B cell (primary cell): ENCODE measurements around the gene DPYD. TPM values are rescaled to one million over a fixed set of nuclear protein-coding genes. Genes with fewer than 3 reads are reported as not detected.

Experiments
- ATAC-seq: fragments of 200-7000 bp; cut with Tn5 transposase; one replicate; pipeline ENCODE4 v1.10.0; 2021; ENCODE audit warnings: low read depth, mild to moderate bottlenecking, moderate number of reproducible peaks, moderate library complexity
- CTCF ChIA-PET: fragments of 350-600 bp; sonication (Branson Sonifier 250); formaldehyde crosslinking; loops from one replicate; lab custom pipeline; 2021; ENCODE audit warnings: antibody characterized with exemption, inconsistent platforms; lab: Charles Lee
- POLR2A ChIA-PET: fragments of 350-600 bp; sonication (Branson Sonifier 250); formaldehyde crosslinking; loops from one replicate; lab custom pipeline; 2021; ENCODE audit warnings: antibody characterized with exemption; lab: Charles Lee
- DNase-seq: peaks from one replicate; pipeline ENCODE4 v3.0.0; 2013
- H2AFZ ChIP-seq: 2 replicates; pipeline ENCODE4 v1.6.1; 2012; ENCODE audit warnings: mild to moderate bottlenecking, low read depth, low read length; ENCODE audit not compliant: insufficient read depth, poor library complexity, severe bottlenecking
- H3K27ac ChIP-seq, 2 donors: 1 replicate in 1 of 2; 2 replicates in 1 of 2; pipeline ENCODE4 v1.5.1; 2012 to 2013; ENCODE audit warnings: low read length in 2 of 2, mild to moderate bottlenecking in 2 of 2, moderate library complexity in 1 of 2
- H3K27me3 ChIP-seq, 4 experiments: fragments of 200-600 bp in 1 of 4; sonication (generic) in 1 of 4; replicated peaks in 1 of 4; 1 replicate in 2 of 4; 2 replicates in 2 of 4; pipeline versions ENCODE4 v1.6.1 to v1.7.0; 2013 to 2016; ENCODE audit warnings: low read length in 3 of 4, mild to moderate bottlenecking in 2 of 4, mixed read lengths in 1 of 4, moderate library complexity in 1 of 4; ENCODE audit not compliant: insufficient read depth in 4 of 4, control insufficient read depth in 3 of 4; ENCODE audit errors: control extremely low read depth in 1 of 4
- H3K36me3 ChIP-seq, 2 experiments: replicated peaks in 1 of 2; 1 replicate in 1 of 2; 2 replicates in 1 of 2; pipeline versions ENCODE4 v1.6.1 to v1.7.1; 2013; ENCODE audit warnings: low read length in 1 of 2; ENCODE audit not compliant: insufficient read depth in 2 of 2, control insufficient read depth in 1 of 2; ENCODE audit errors: control extremely low read depth in 1 of 2, extremely low read depth in 1 of 2
- H3K4me1 ChIP-seq, 2 donors: fragments of 200-600 bp in 1 of 2; sonication (generic) in 1 of 2; 1 replicate in 1 of 2; 2 replicates in 1 of 2; pipeline versions ENCODE4 v1.5.1 to v1.6.1; 2013 to 2017; ENCODE audit warnings: low read length in 2 of 2; ENCODE audit not compliant: control insufficient read depth in 2 of 2, insufficient read depth in 2 of 2
- H3K4me2 ChIP-seq: replicated peaks from 2 replicates; pipeline ENCODE3; 2012; ENCODE audit warnings: mild to moderate bottlenecking, low read depth, low read length; ENCODE audit not compliant: poor library complexity, severe bottlenecking
- H3K4me3 ChIP-seq, 5 experiments: fragments of 200-600 bp in 1 of 5; sonication (generic) in 1 of 5; 1 replicate in 3 of 5; 2 replicates in 2 of 5; pipeline versions ENCODE4 v1.5.1 to v1.7.0; 2011 to 2016; ENCODE audit warnings: low read length in 4 of 5, mild to moderate bottlenecking in 4 of 5, low read depth in 2 of 5, control low read depth in 1 of 5, moderate library complexity in 1 of 5; ENCODE audit not compliant: insufficient read depth in 1 of 5; ENCODE audit errors: control extremely low read depth in 1 of 5, extremely low read depth in 1 of 5
- H3K79me2 ChIP-seq: fragments of 200-600 bp; sonication (generic); one replicate; pipeline ENCODE4 v1.6.0; 2016; ENCODE audit warnings: low read length; ENCODE audit not compliant: control insufficient read depth, insufficient read depth
- H3K9ac ChIP-seq: fragments of 200-600 bp; sonication (generic); 2 replicates; pipeline ENCODE4 v1.6.1; 2017; ENCODE audit warnings: mild to moderate bottlenecking, low read length, moderate library complexity
- H3K9me3 ChIP-seq, 3 donors: one replicate each; pipeline versions ENCODE4 v1.6.1 to v1.7.1; 2013; ENCODE audit warnings: low read length in 2 of 3; ENCODE audit not compliant: control insufficient read depth in 2 of 3, insufficient read depth in 1 of 3; ENCODE audit errors: control extremely low read depth in 1 of 3
- H4K20me1 ChIP-seq: 2 replicates; pipeline ENCODE4 v1.6.0; 2012; ENCODE audit warnings: mild to moderate bottlenecking, low read length; ENCODE audit not compliant: insufficient read depth, control insufficient read depth, poor library complexity, severe bottlenecking
- H3K27ac Mint-ChIP-seq: one replicate; pipeline ENCODE4 v1.8.0; 2021; ENCODE audit warnings: mixed read lengths
- H3K27me3 Mint-ChIP-seq: one replicate; pipeline ENCODE4 v1.8.0; 2021; ENCODE audit warnings: mixed read lengths
- H3K4me1 Mint-ChIP-seq: one replicate; pipeline ENCODE4 v1.8.0; 2021; ENCODE audit warnings: mixed read lengths
- H3K4me3 Mint-ChIP-seq: one replicate; pipeline ENCODE4 v1.8.0; 2021; ENCODE audit warnings: mixed read lengths
- H3K9me3 Mint-ChIP-seq: one replicate; pipeline ENCODE4 v1.8.0; 2022; ENCODE audit warnings: mixed read lengths; ENCODE audit not compliant: insufficient read depth
- EZH2 ChIP-seq: IDR thresholded peaks from 2 replicates; pipeline ENCODE4 v1.6.1; 2012; ENCODE audit warnings: borderline replicate concordance, low read depth, mild to moderate bottlenecking, moderate library complexity, low read length; ENCODE audit not compliant: insufficient read depth, poor library complexity, severe bottlenecking
- WGBS: methylation state at CpG from one replicate; pipeline ENCODE4 v1.1.5; 2013; ENCODE audit warnings: missing lambda C conversion rate; ENCODE audit not compliant: insufficient coverage; 5-methylcytosine and 5-hydroxymethylcytosine counted together
- intact Hi-C: fragments of 100-400 bp; cut with micrococcal nuclease; formaldehyde crosslinking; loops from one replicate; pipeline ENCODE4 v1.10.0; 2022
- polyA plus RNA-seq: library from polyadenylated mRNA; depleted of rRNA; stranded (reverse); fragments of >200 nt; gene quantifications from 2 replicates; pipeline ENCODE4 v1.2.3, GENCODE V29; 2012
- total RNA-seq, 2 donors: library from RNA; stranded (reverse); fragments of 120-200 nt in 1 of 2; gene quantifications; 1 replicate in 1 of 2; 2 replicates in 1 of 2; pipeline versions ENCODE4 v1.2.3 to v1.2.4, GENCODE V29; 2013 to 2022
- TF ChIP-seq, protein P1 (sequence below): fragments of 200-600 bp; IDR thresholded peaks from one replicate; pipeline ENCODE4 v1.8.0; 2022; ENCODE audit warnings: antibody characterized with exemption, mild to moderate bottlenecking

The DPYD gene
- total and polyA plus RNA-seq, 2 donors (not counting 1 experiment from before 2014, with no cell fraction given) = 4.2 to 19.0 TPM

DNA sequence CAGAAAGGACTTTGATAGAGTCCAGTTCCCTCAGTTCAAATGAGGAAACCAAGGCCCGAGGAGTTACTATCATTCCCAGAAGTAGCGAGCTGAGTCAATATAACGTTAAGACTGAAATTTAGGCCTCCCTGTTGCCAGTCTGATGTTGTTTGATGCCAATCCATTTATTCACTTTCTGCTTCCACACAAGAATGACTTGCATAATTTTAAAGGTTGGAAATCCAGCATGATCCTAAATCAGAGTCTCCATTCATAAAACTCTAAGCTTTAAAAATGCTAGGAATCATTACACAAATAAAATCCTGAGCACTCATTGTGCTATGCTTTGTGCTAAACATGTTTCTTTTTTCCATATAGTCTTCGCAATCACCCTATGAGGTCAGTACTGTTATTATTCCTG, 784.9 kb downstream of the DPYD start:
- H3K79me2 ChIP-seq = no peaks in the 10 kb centered on the region
- H3K4me3 ChIP-seq = no peak overlapping the region
- ChIA-PET CTCF (interaction anchor here (1.3 kb wide), 1 partner anchor 918 kb away, joined by 3 read pairs; no protein-coding TSS in a partner anchor), POLR2A (no interaction called here)
- no peak overlapping the region for H3K9ac ChIP-seq
- TF ChIP-seq EZH2 = no peak
- TF ChIP-seq, protein P1, sequence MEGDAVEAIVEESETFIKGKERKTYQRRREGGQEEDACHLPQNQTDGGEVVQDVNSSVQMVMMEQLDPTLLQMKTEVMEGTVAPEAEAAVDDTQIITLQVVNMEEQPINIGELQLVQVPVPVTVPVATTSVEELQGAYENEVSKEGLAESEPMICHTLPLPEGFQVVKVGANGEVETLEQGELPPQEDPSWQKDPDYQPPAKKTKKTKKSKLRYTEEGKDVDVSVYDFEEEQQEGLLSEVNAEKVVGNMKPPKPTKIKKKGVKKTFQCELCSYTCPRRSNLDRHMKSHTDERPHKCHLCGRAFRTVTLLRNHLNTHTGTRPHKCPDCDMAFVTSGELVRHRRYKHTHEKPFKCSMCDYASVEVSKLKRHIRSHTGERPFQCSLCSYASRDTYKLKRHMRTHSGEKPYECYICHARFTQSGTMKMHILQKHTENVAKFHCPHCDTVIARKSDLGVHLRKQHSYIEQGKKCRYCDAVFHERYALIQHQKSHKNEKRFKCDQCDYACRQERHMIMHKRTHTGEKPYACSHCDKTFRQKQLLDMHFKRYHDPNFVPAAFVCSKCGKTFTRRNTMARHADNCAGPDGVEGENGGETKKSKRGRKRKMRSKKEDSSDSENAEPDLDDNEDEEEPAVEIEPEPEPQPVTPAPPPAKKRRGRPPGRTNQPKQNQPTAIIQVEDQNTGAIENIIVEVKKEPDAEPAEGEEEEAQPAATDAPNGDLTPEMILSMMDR = no peak
- Mint-ChIP-seq H3K27ac (no peak overlapping the region), H3K4me1 (peaks cover 9% of the 10 kb centered on the region), H3K9me3 (no peaks in the 10 kb centered on the region), H3K27me3 (no peaks in the 10 kb centered on the region), H3K4me3 (no peak overlapping the region)
- H3K27ac ChIP-seq = no peak overlapping the region
- WGBS = 97% methylated on average over 3 of the region's 4 CpGs
- DNase-seq (no peak), ATAC-seq (no peak)
- H2AFZ ChIP-seq = no peak overlapping the region
- no peaks in the 10 kb centered on the region for H4K20me1 ChIP-seq
- intact Hi-C loops = no loop called here
- no peaks in the 10 kb centered on the region for H3K9me3 ChIP-seq
- no peaks in the 10 kb centered on the region for H3K36me3 ChIP-seq
- H3K27me3 ChIP-seq = no peaks in the 10 kb centered on the region
- H3K4me2 ChIP-seq = no peak overlapping the region
- H3K4me1 ChIP-seq = peaks cover 8 to 9% of the 10 kb centered on the region in 2 donors

DNA sequence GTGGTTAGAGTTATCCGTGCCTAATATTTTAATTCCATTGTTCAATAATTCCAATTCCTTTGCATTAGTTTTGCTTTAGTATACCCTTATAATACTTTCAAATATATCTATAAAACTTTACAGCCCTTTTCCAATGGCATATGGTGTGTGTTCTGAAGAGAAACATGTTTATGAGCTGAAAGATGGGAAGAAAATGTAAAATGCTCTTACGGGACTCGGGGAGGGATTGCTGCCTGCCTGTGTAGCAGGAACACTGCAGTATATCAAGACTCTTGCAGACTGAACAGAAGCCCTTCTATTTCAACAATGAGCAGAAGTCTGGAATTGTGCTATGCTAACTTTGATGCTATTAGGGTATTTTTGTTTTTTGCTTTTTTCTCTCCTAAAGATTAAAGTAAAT, 792.4 kb downstream of the DPYD start:
- CTCF ChIA-PET = interaction anchor here (0.8 kb wide), 1 partner anchor 17 kb away, joined by 3 read pairs; no protein-coding TSS in a partner anchor
- ATAC-seq (no peak), DNase-seq (no peak)
- Histone ChIP-seq H4K20me1 (no peaks in the 10 kb centered on the region), H3K36me3 (no peaks in the 10 kb centered on the region), H3K9ac (no peak overlapping the region), H3K9me3 (no peaks in the 10 kb centered on the region), H2AFZ (no peak overlapping the region), H3K27ac (no peak overlapping the region), H3K4me1 (no peaks in the 10 kb centered on the region), H3K4me2 (no peak overlapping the region), H3K79me2 (no peaks in the 10 kb centered on the region), H3K27me3 (no peaks in the 10 kb centered on the region), H3K4me3 (no peak overlapping the region)
- no CpG with 5 or more reads among the region's 3 CpGs for WGBS
- TF ChIP-seq, protein P1 = no peak
- TF ChIP-seq EZH2 = no peak
- Mint-ChIP-seq H3K4me3 (no peak overlapping the region), H3K4me1 (no peaks in the 10 kb centered on the region), H3K27ac (no peak overlapping the region), H3K27me3 (no peaks in the 10 kb centered on the region), H3K9me3 (no peaks in the 10 kb centered on the region)
- POLR2A ChIA-PET = no interaction called here
- intact Hi-C loops = no loop called here
